Peyer's patch (tissue), 4 donors: ENCODE data around the gene PRR22.

Source experiments
- CTCF ChIP-seq, 6 experiments: fragments of 450-650 bp in 4 of 6; fragments of 200-600 bp in 2 of 6; sonication (generic) in 1 of 6; IDR thresholded peaks; one replicate each; pipeline ENCODE4 v1.5.1; 2017 to 2019; ENCODE audit warnings: antibody characterized with exemption in 6 of 6, mild to moderate bottlenecking in 3 of 6, moderate library complexity in 1 of 6
- POLR2A ChIP-seq, 2 donors: fragments of 450-650 bp; IDR thresholded peaks; one replicate each; pipeline ENCODE4 v1.5.1; 2017; ENCODE audit warnings: antibody characterized with exemption in 2 of 2, mild to moderate bottlenecking in 2 of 2, moderate library complexity in 2 of 2

GRCh38 chr19:5749505-5749904 lies 35.0 kb downstream of the PRR22 start:
- no peak for TF ChIP-seq POLR2A (IDR thresholded peaks at IDR 0.05)
- no peak for TF ChIP-seq CTCF (IDR thresholded peaks at IDR 0.05)
